Measurements from ENCODE around the gene PI4KA.

Gene PI4KA

GRCh38 chr22:20885017-20885556, 26.5 kb upstream of the PI4KA start:
- H3K36me3 ChIP-seq (ENCODE audit: control insufficient read depth, low read length), result peaks cover 46% of the 10 kb centered on the region
- H3K9me3 ChIP-seq (ENCODE audit: control insufficient read depth, insufficient read depth, low read length), result no peaks in the 10 kb centered on the region
- TF ChIP-seq EZH2phosphoT487 (IDR thresholded peaks at IDR 0.05; ENCODE audit: borderline replicate concordance, low read length) (no peak), CTCF (IDR thresholded peaks at IDR 0.05; ENCODE audit: low read depth, low read length, poor library complexity, severe bottlenecking) (no peak)
- H3K4me2 ChIP-seq (ENCODE audit: low read length), result no peak overlapping the region
- no peaks in the 10 kb centered on the region for H3K9me2 ChIP-seq (replicated peaks; ENCODE audit: control insufficient read depth, low read length)
- no peaks in the 10 kb centered on the region for H3F3A ChIP-seq (ENCODE audit: control insufficient read depth, insufficient read depth)
- H4K20me1 ChIP-seq (ENCODE audit: control insufficient read depth, insufficient read depth, low read depth, low read length), result no peaks in the 10 kb centered on the region
- no peaks in the 10 kb centered on the region for H3K79me2 ChIP-seq (ENCODE audit: control insufficient read depth, low read length)
- H3K4me1 ChIP-seq (ENCODE audit: control insufficient read depth, low read length), result no peaks in the 10 kb centered on the region
- H3K27ac ChIP-seq (ENCODE audit: low read depth, low read length), result no peak overlapping the region
- H3K27me3 ChIP-seq (ENCODE audit: control insufficient read depth, low read length), result no peaks in the 10 kb centered on the region
- no peak overlapping the region for H3K4me3 ChIP-seq (ENCODE audit: low read length)

DNA sequence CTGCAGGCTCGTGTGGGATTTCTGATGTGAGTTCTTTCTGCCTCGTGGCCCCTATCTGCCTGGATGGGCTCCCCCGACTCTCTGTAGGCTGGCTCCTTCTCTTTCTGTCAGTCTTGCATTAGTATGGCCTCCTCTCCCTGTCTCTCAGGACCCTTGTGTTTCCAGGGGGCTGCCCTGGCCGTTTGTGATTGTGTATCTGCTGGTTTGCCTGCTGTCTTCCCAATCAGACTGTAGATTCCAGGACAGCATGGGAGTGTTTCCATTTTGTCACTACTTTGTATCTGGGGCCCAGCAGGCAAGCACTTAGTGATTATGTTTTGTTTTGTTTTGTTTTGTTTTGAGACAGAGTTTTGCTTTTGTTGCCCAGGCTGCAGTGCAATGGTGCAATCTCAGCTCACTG, 25.8 kb upstream of the PI4KA start:
- no peaks in the 10 kb centered on the region for H3K9me2 ChIP-seq (replicated peaks; ENCODE audit: control insufficient read depth, low read length)
- H3K9me3 ChIP-seq (ENCODE audit: control insufficient read depth, insufficient read depth, low read length), result no peaks in the 10 kb centered on the region
- no peaks in the 10 kb centered on the region for H3K4me1 ChIP-seq (ENCODE audit: control insufficient read depth, low read length)
- no peak overlapping the region for H3K4me2 ChIP-seq (ENCODE audit: low read length)
- no peaks in the 10 kb centered on the region for H4K20me1 ChIP-seq (ENCODE audit: control insufficient read depth, insufficient read depth, low read depth, low read length)
- H3K36me3 ChIP-seq (ENCODE audit: control insufficient read depth, low read length), result peaks cover 43% of the 10 kb centered on the region
- no peak for TF ChIP-seq EZH2phosphoT487 (IDR thresholded peaks at IDR 0.05; ENCODE audit: borderline replicate concordance, low read length)
- no peak for TF ChIP-seq CTCF (IDR thresholded peaks at IDR 0.05; ENCODE audit: low read depth, low read length, poor library complexity, severe bottlenecking)
- H3K27ac ChIP-seq (ENCODE audit: low read depth, low read length), result no peak overlapping the region
- H3F3A ChIP-seq (ENCODE audit: control insufficient read depth, insufficient read depth), result no peaks in the 10 kb centered on the region
- no peaks in the 10 kb centered on the region for H3K27me3 ChIP-seq (ENCODE audit: control insufficient read depth, low read length)
- no peaks in the 10 kb centered on the region for H3K79me2 ChIP-seq (ENCODE audit: control insufficient read depth, low read length)
- H3K4me3 ChIP-seq (ENCODE audit: low read length), result no peak overlapping the region

DNA sequence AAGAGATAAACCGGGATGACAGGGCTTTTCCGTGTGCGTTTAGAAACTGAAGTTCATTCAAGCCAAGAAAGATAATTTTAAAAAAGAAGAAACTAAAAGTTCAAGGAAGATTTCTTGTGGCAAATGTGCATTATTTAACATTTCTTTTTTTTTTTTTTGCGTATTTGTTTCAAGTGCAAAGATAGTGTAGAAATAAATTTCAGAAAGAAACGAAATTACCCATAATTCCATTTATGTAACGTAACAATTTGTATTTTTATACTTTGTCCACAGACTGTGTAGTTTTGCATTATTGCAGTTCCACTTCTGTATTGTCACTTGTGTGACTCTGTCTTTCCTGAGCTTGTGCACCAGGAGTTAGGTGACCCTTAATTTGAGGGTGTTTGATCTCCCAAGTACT, 24.2 kb upstream of the PI4KA start:
- TF ChIP-seq EZH2phosphoT487 (IDR thresholded peaks at IDR 0.05; ENCODE audit: borderline replicate concordance, low read length) (no peak), CTCF (IDR thresholded peaks at IDR 0.05; ENCODE audit: low read depth, low read length, poor library complexity, severe bottlenecking) (no peak)
- no peaks in the 10 kb centered on the region for H3K4me1 ChIP-seq (ENCODE audit: control insufficient read depth, low read length)
- H3K9me3 ChIP-seq (ENCODE audit: control insufficient read depth, insufficient read depth, low read length), result no peaks in the 10 kb centered on the region
- H3F3A ChIP-seq (ENCODE audit: control insufficient read depth, insufficient read depth), result no peaks in the 10 kb centered on the region
- H3K9me2 ChIP-seq (replicated peaks; ENCODE audit: control insufficient read depth, low read length), result no peaks in the 10 kb centered on the region
- H3K36me3 ChIP-seq (ENCODE audit: control insufficient read depth, low read length), result peaks cover 31% of the 10 kb centered on the region
- no peak overlapping the region for H3K27ac ChIP-seq (ENCODE audit: low read depth, low read length)
- no peaks in the 10 kb centered on the region for H4K20me1 ChIP-seq (ENCODE audit: control insufficient read depth, insufficient read depth, low read depth, low read length)
- no peak overlapping the region for H3K4me2 ChIP-seq (ENCODE audit: low read length)
- no peaks in the 10 kb centered on the region for H3K79me2 ChIP-seq (ENCODE audit: control insufficient read depth, low read length)
- no peaks in the 10 kb centered on the region for H3K27me3 ChIP-seq (ENCODE audit: control insufficient read depth, low read length)
- H3K4me3 ChIP-seq (ENCODE audit: low read length), result no peak overlapping the region
